HEK293 (cell line): ENCODE measurements around the gene HIBCH.
"Not testable (repeated sequence)": the region's sequence is repeated elsewhere in the genome, so short reads cannot be mapped to it uniquely, and the experiment has no call there.

Experiments used
- CTCF ChIA-PET: fragments of 350-600 bp; formaldehyde crosslinking; extraction: SDS; loops from one replicate; lab custom pipeline; 2021; ENCODE audit warnings: antibody characterized with exemption; lab: Yijun Ruan, JAX
- POLR2A ChIA-PET: fragments of 300-600 bp; formaldehyde crosslinking; extraction: SDS; loops from one replicate; lab custom pipeline; 2020; ENCODE audit warnings: antibody characterized with exemption, inconsistent platforms; lab: Yijun Ruan, JAX
- H3K27ac ChIP-seq: fragments of 200-500 bp; sonication (Bioruptor generic); 2 replicates; pipeline ENCODE4 v1.5.1; 2014; ENCODE audit warnings: low read depth, low read length, control low read depth, inconsistent platforms; ENCODE audit errors: extremely low read depth
- H3K36me3 ChIP-seq, 2 experiments: fragments of 200-500 bp in 1 of 2; sonication (Bioruptor generic) in 1 of 2; 1 replicate in 1 of 2; 2 replicates in 1 of 2; pipeline ENCODE4 v1.5.1; 2014 to 2017; ENCODE audit warnings: inconsistent platforms in 2 of 2, low read length in 2 of 2; ENCODE audit not compliant: control insufficient read depth in 2 of 2, insufficient read depth in 1 of 2
- H3K4me1 ChIP-seq: fragments of 200-500 bp; sonication (Bioruptor generic); 2 replicates; pipeline ENCODE4 v1.5.1; 2014; ENCODE audit warnings: mild to moderate bottlenecking, low read length, inconsistent platforms; ENCODE audit not compliant: control insufficient read depth, insufficient read depth
- H3K4me3 ChIP-seq: 2 replicates; pipeline ENCODE4 v1.5.1; 2011; ENCODE audit warnings: low read depth, mild to moderate bottlenecking, control low read depth, low read length, moderate library complexity
- H3K9me3 ChIP-seq: fragments of 200-500 bp; sonication (Bioruptor generic); 2 replicates; pipeline ENCODE4 v1.5.1; 2014; ENCODE audit warnings: low read depth, low read length, inconsistent platforms; ENCODE audit not compliant: control insufficient read depth, insufficient read depth
- BCL11B ChIP-seq: fragments of 450-650 bp; formaldehyde crosslinking; IDR thresholded peaks from 2 replicates; pipeline ENCODE4 v1.5.1; 2016; ENCODE audit warnings: low read depth, missing biosample characterization, missing genetic modification characterization
- TCF7L2 ChIP-seq: IDR thresholded peaks from 2 replicates; pipeline ENCODE4 v1.6.1; 2011; ENCODE audit warnings: low read depth, mild to moderate bottlenecking, inconsistent platforms, low read length, moderate library complexity, borderline replicate concordance
- ZBTB1 ChIP-seq: fragments of 450-650 bp; formaldehyde crosslinking; IDR thresholded peaks from 2 replicates; pipeline ENCODE4 v1.5.1; 2016; ENCODE audit warnings: missing biosample characterization, missing genetic modification characterization
- ZNF175 ChIP-seq: fragments of 450-650 bp; formaldehyde crosslinking; IDR thresholded peaks from 2 replicates; pipeline ENCODE4 v1.5.1; 2016; ENCODE audit warnings: missing biosample characterization, missing genetic modification characterization
- ZNF248 ChIP-seq: fragments of 450-650 bp; formaldehyde crosslinking; IDR thresholded peaks from 2 replicates; pipeline ENCODE4 v1.5.1; 2017; ENCODE audit warnings: missing biosample characterization, missing genetic modification characterization
- ZNF555 ChIP-seq: fragments of 450-650 bp; formaldehyde crosslinking; conservative IDR thresholded peaks from 2 replicates; pipeline ENCODE4 v1.5.1; 2017; ENCODE audit warnings: missing biosample characterization, mild to moderate bottlenecking, missing genetic modification characterization, inconsistent platforms
- ZNF600 ChIP-seq: fragments of 450-650 bp; formaldehyde crosslinking; IDR thresholded peaks from 2 replicates; pipeline ENCODE4 v1.5.1; 2016; ENCODE audit warnings: missing biosample characterization, missing genetic modification characterization
- TF ChIP-seq, protein P1 (sequence below): fragments of 450-650 bp; formaldehyde crosslinking; IDR thresholded peaks from 2 replicates; pipeline ENCODE4 v1.5.1; 2016; ENCODE audit warnings: missing biosample characterization, missing genetic modification characterization

The HIBCH gene

GRCh38 chr2:190158798-190159434, 160.7 kb downstream of the HIBCH start:
- CTCF ChIA-PET: no interaction called here
- Histone ChIP-seq H3K9me3 (no peaks in the 10 kb centered on the region), H3K4me1 (no peaks in the 10 kb centered on the region), H3K4me3 (no peak overlapping the region), H3K27ac (no peak overlapping the region), H3K36me3 (no peaks in the 10 kb centered on the region)
- POLR2A ChIA-PET: no interaction called here
- TF ChIP-seq BCL11B (tag by site-specific recombination): no peak
- no peak for TF ChIP-seq ZNF175
- TF ChIP-seq ZNF248 (tag by site-specific recombination): no peak
- TF ChIP-seq, protein P1, sequence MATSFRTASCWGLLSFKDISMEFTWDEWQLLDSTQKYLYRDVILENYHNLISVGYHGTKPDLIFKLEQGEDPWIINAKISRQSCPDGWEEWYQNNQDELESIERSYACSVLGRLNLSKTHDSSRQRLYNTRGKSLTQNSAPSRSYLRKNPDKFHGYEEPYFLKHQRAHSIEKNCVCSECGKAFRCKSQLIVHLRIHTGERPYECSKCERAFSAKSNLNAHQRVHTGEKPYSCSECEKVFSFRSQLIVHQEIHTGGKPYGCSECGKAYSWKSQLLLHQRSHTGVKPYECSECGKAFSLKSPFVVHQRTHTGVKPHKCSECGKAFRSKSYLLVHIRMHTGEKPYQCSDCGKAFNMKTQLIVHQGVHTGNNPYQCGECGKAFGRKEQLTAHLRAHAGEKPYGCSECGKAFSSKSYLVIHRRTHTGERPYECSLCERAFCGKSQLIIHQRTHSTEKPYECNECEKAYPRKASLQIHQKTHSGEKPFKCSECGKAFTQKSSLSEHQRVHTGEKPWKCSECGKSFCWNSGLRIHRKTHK (tag by site-specific recombination): no peak
- no peak for TF ChIP-seq ZNF600
- no peak for TF ChIP-seq ZBTB1

DNA sequence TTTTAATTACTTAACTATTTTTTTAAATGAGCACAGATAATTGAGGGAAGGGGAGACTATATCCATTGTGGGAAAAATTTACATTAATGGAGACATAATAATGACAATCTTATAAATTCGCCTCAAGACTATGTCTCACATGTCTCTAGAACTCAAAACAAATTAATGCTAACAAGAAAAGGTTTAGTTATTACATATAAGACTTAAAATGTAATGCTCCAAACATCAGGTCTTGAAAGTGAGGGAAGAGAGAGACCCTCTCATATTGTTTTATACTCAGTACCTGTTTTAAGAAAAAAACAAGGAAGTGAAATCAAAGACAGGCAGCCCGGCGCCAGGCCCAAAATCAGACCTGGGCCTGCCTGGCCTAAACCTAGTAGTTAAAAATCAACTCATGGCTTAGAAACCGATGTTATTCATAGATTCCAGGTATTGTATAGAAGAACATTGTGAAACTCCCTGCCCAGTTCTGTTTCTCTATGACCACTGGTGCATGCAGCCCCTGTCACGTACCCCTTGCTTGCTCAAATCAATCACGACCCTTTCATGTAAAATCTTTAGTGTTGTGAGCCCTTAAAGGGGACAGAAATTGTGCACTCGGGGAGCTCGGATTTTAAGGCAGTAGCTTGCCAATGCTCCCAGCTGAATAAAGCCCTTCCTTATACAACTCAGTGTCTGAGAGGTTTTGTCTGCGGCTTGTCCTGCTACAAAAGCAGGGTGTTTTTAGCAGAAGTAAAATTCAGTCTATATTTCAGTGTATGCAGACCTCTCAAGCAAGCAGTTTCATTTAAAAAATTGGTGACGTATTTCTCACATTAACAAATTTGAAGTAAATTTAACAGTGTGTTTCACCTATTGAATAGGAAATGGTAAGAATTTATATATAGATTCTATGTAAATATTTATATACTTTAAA, 161.8 kb downstream of the HIBCH start:
- CTCF ChIA-PET, H3K9me3 ChIP-seq, H3K27ac ChIP-seq, H3K36me3 ChIP-seq, POLR2A ChIA-PET, H3K4me1 ChIP-seq, H3K4me3 ChIP-seq: not testable (repeated sequence)

GRCh38 chr2:190156530-190157212, 163.0 kb downstream of the HIBCH start:
- TF ChIP-seq TCF7L2: no peak
- no peak for TF ChIP-seq ZNF555 (tag by site-specific recombination)
- Histone ChIP-seq H3K4me3 (no peak overlapping the region), H3K4me1 (no peaks in the 10 kb centered on the region), H3K9me3 (no peaks in the 10 kb centered on the region), H3K27ac (no peak overlapping the region), H3K36me3 (no peaks in the 10 kb centered on the region)
- POLR2A ChIA-PET: no interaction called here
- CTCF ChIA-PET: no interaction called here
